Measurements from ENCODE around the gene BTG3. TPM values are rescaled to one million over a fixed set of nuclear protein-coding genes. Genes with fewer than 3 reads are reported as not detected.

BTG3 gene
- total and polyA plus RNA-seq, 11 donors, result 2.6 to 16.1 (median 6.4) TPM

DNA sequence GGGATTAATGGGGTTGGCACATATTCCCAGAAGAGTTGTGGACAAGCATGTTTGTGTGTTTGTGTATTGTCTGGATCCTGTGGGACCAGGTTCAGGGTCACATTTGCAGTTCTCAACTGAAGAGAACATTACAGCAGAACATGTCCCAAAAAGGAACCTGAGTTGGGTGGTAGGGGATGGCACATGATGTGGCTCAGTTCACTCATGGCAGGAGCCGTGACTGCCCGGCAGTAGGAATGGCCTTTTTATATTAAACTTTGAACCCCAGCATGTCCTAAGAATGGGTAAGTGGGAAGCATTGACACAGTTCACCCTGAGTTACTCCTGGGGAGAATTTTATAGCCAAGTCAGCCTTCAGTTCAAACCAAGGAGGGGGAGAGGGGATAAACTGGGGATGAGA lies 58.6 kb downstream of the BTG3 start:
- intact Hi-C loops (cut with DNase I), result no loop called here
- ATAC-seq (no peak), DNase-seq (no peak)
- TF ChIP-seq CTCF (IDR thresholded peaks at IDR 0.05) (no peak), POLR2A (IDR thresholded peaks at IDR 0.05) (no peak)
- WGBS, 4 donors, result 42 to 96% (median 61%) methylated on average over 2 of the region's 2 CpGs
- Histone ChIP-seq H3K9me3 (no peaks in the 10 kb centered on the region), H3K4me1 (peaks cover 0 to 10% (median 1%) of the 10 kb centered on the region in 12 donors), H3K4me3 (no peak overlapping the region), H3K27ac (no peak overlapping the region), H3K27me3 (no peaks in the 10 kb centered on the region), H3K36me3 (peaks cover 0 to 1% (median 0%) of the 10 kb centered on the region in 9 donors)

- peaks cover 0 to 15% (median 2%) of the 10 kb centered on the region in 12 donors for H3K4me1 ChIP-seq
- intact Hi-C loops (cut with DNase I), result no loop called here
- no peak for TF ChIP-seq CTCF (IDR thresholded peaks at IDR 0.05)
- TF ChIP-seq POLR2A (IDR thresholded peaks at IDR 0.05), result no peak
- H3K4me3 ChIP-seq, result no peak overlapping the region
- DNase-seq (no peak), ATAC-seq (no peak)
- no peak overlapping the region for H3K27ac ChIP-seq
- no peaks in the 10 kb centered on the region for H3K36me3 ChIP-seq
- no peaks in the 10 kb centered on the region for H3K9me3 ChIP-seq
- H3K27me3 ChIP-seq, result no peaks in the 10 kb centered on the region
These were observed 60.3 kb downstream of the BTG3 start for GRCh38 chr21:17552410-17552809.

GRCh38 chr21:17550671-17551308 lies 61.9 kb downstream of the BTG3 start:
- no peak for ATAC-seq
- H3K4me1 ChIP-seq, result peaks cover 0 to 15% (median 2%) of the 10 kb centered on the region in 12 donors
- DNase-seq, result no peak
- H3K27ac ChIP-seq, result no peak overlapping the region
- no peak overlapping the region for H3K4me3 ChIP-seq
- 74 to 81% (median 77%) methylated on average over 5 of the region's 5 CpGs for WGBS, 4 donors
- H3K9me3 ChIP-seq, result no peaks in the 10 kb centered on the region
- intact Hi-C loops (cut with DNase I), result no loop called here
- no peaks in the 10 kb centered on the region for H3K36me3 ChIP-seq
- no peaks in the 10 kb centered on the region for H3K27me3 ChIP-seq
- no peak for TF ChIP-seq POLR2A (IDR thresholded peaks at IDR 0.05)
- TF ChIP-seq CTCF (IDR thresholded peaks at IDR 0.05), result no peak

GRCh38 chr21:17548262-17548661 lies 64.4 kb downstream of the BTG3 start:
- Histone ChIP-seq H3K4me3 (no peak overlapping the region), H3K36me3 (no peaks in the 10 kb centered on the region), H3K27me3 (no peaks in the 10 kb centered on the region), H3K9me3 (no peaks in the 10 kb centered on the region), H3K27ac (peak overlapping the region in 5 of 12 donors; percentile 0 to 37 (median 3)), H3K4me1 (peaks cover 0 to 8% (median 0%) of the 10 kb centered on the region in 12 donors)
- peak; percentile 82 to 91 (median 90) for ATAC-seq
- DNase-seq, result peak in 2 of 5 donors; percentile 17 to 46
- intact Hi-C loops (cut with DNase I), result loop anchor here in 2 of 10 donors (5.0 kb wide), 1 partner anchor 36 kb away; the partner anchor contains the start of gene CXADR (in 2 of the 2)
- TF ChIP-seq CTCF (IDR thresholded peaks at IDR 0.05) (no peak), POLR2A (IDR thresholded peaks at IDR 0.05) (no peak)
- WGBS, 4 donors, result 43 to 53% (median 47%) methylated on average over 7 of the region's 7 CpGs

Data from heart left ventricle (tissue), 16 donors.